ENCODE data around the gene FZD2. TPM values are rescaled to one million over a fixed set of nuclear protein-coding genes. Genes with fewer than 3 reads are reported as not detected.

Gene FZD2
- polyA plus RNA-seq, 2 of the 4 experiments (the other 2 are of a cell fraction) = 25.8 to 54.9 TPM

- DNase-seq (ENCODE audit: low read depth in 1 of 2, low spot score in 1 of 2) (no peak), ATAC-seq (no peak), FAIRE-seq (no peak)
- Histone ChIP-seq H3K9me3 (no peaks in the 10 kb centered on the region), H3K4me3 (no peak overlapping the region), H3K4me1 (peaks cover 23% of the 10 kb centered on the region), H3K27ac (peak overlapping the region in 1 of 2 experiments; percentile 27; a peak in 2 of 6 replicates), H3K4me2 (no peak overlapping the region)
- 75% methylated on average over 10 of the region's 10 CpGs for WGBS (ENCODE audit: missing lambda C conversion rate)
- TF ChIP-seq CHD2 (IDR thresholded peaks at IDR 0.05; ENCODE audit: low read length, partially characterized antibody) = no peak
- no peak for TF ChIP-seq CHD4 (IDR thresholded peaks at IDR 0.05; ENCODE audit: borderline replicate concordance)
- TF ChIP-seq FOSL2 (IDR thresholded peaks at IDR 0.05) = no peak
- no peak for TF ChIP-seq FOSL2 (CRISPR knock-in tag; IDR thresholded peaks at IDR 0.05)
- no peak for TF ChIP-seq HOXB13 (CRISPR knock-in tag; IDR thresholded peaks at IDR 0.05; ENCODE audit: low read depth)
- no peak for TF ChIP-seq ATOH8 (CRISPR knock-in tag; IDR thresholded peaks at IDR 0.05; ENCODE audit: low read depth)
- TF ChIP-seq JUN (IDR thresholded peaks at IDR 0.05) = no peak
- ChIA-PET POLR2A (no interaction called here), CTCF (interaction anchor here (0.9 to 5.1 kb wide), 4 partner anchors 13 to 62 kb away, joined by 3 to 36 read pairs (median 10); no protein-coding TSS in a partner anchor)
Observed at GRCh38 chr17:44595216-44595775, 38.0 kb downstream of the FZD2 start.

GRCh38 chr17:44598329-44598728 lies 41.0 kb downstream of the FZD2 start:
- FAIRE-seq (no peak), ATAC-seq (no peak), DNase-seq (ENCODE audit: low read depth in 1 of 2, low spot score in 1 of 2) (no peak)
- ChIA-PET CTCF (interaction anchor here (0.6 to 2.3 kb wide), 6 partner anchors 9 to 156 kb away, joined by 3 to 13 read pairs (median 4); no protein-coding TSS in a partner anchor), POLR2A (interaction anchor here (1.3 kb wide), 1 partner anchor 11 kb away, joined by 10 read pairs; no protein-coding TSS in a partner anchor)
- Histone ChIP-seq H3K9me3 (no peaks in the 10 kb centered on the region), H3K27ac (peak overlapping the region; percentile 86 to 88; a peak in 5 of 6 replicates), H3K4me1 (peaks cover 50% of the 10 kb centered on the region), H3K4me2 (peak overlapping the region; percentile 69; the same call in 1 of the 3 replicates), H3K4me3 (no peak overlapping the region)
- WGBS (ENCODE audit: missing lambda C conversion rate) = 95% methylated on average over 5 of the region's 5 CpGs
- TF ChIP-seq SREBF2 (IDR thresholded peaks at IDR 0.05) (no peak), ATOH8 (CRISPR knock-in tag; IDR thresholded peaks at IDR 0.05; ENCODE audit: low read depth) (no peak), BCL3 (IDR thresholded peaks at IDR 0.05) (no peak), HOXB5 (CRISPR knock-in tag; IDR thresholded peaks at IDR 0.05) (no peak), HOXA7 (CRISPR knock-in tag; IDR thresholded peaks at IDR 0.05) (no peak), JUN (IDR thresholded peaks at IDR 0.05) (no peak), HEYL (CRISPR knock-in tag; IDR thresholded peaks at IDR 0.05) (no peak), TFCP2L1 (CRISPR knock-in tag; IDR thresholded peaks at IDR 0.05) (no peak), HMGXB4 (CRISPR knock-in tag; IDR thresholded peaks at IDR 0.05; ENCODE audit: borderline replicate concordance) (no peak), ZNF302 (CRISPR knock-in tag; IDR thresholded peaks at IDR 0.05) (no peak)

GRCh38 chr17:44598932-44599297 lies 41.6 kb downstream of the FZD2 start:
- no peak for ATAC-seq
- Histone ChIP-seq H3K4me2 (peak overlapping the region; percentile 69), H3K27ac (peak overlapping the region; percentile 86 to 88), H3K4me3 (no peak overlapping the region), H3K4me1 (peaks cover 50% of the 10 kb centered on the region), H3K9me3 (no peaks in the 10 kb centered on the region)
- DNase-seq (ENCODE audit: low read depth in 1 of 2, low spot score in 1 of 2) = no peak
- POLR2A ChIA-PET = interaction anchor here (1.3 to 2.4 kb wide), 2 partner anchors 11 to 42 kb away, joined by 10 to 14 read pairs; partner anchors contain the start of gene FZD2
- CTCF ChIA-PET = interaction anchor here (1.2 to 2.3 kb wide), 6 partner anchors 10 to 65 kb away, joined by 3 to 13 read pairs (median 4); partner anchors contain the start of gene FZD2
- WGBS (ENCODE audit: missing lambda C conversion rate) = 80% methylated on average over 2 of the region's 2 CpGs
- no peak for FAIRE-seq
- no peak for TF ChIP-seq HES2 (IDR thresholded peaks at IDR 0.05)
- no peak for TF ChIP-seq NPAS2 (CRISPR knock-in tag; IDR thresholded peaks at IDR 0.05; ENCODE audit: borderline replicate concordance)
- TF ChIP-seq ZC3H11A (IDR thresholded peaks at IDR 0.05) = peak; percentile 96
- no peak for TF ChIP-seq ATOH8 (CRISPR knock-in tag; IDR thresholded peaks at IDR 0.05; ENCODE audit: low read depth)

Measured in A549 (cell line).